ENCODE measurements around the gene NSRP1.
"Not testable (repeated sequence)": the region's sequence is repeated elsewhere in the genome, so short reads cannot be mapped to it uniquely, and the experiment has no call there.

Gene NSRP1, protein sequence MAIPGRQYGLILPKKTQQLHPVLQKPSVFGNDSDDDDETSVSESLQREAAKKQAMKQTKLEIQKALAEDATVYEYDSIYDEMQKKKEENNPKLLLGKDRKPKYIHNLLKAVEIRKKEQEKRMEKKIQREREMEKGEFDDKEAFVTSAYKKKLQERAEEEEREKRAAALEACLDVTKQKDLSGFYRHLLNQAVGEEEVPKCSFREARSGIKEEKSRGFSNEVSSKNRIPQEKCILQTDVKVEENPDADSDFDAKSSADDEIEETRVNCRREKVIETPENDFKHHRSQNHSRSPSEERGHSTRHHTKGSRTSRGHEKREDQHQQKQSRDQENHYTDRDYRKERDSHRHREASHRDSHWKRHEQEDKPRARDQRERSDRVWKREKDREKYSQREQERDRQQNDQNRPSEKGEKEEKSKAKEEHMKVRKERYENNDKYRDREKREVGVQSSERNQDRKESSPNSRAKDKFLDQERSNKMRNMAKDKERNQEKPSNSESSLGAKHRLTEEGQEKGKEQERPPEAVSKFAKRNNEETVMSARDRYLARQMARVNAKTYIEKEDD

GRCh38 chr17:30116661-30117551 is at the start of gene NSRP1:
NSRP1 (plus strand) TSS chr17:30116816; CDS start chr17:30116844, 28 bp downstream.
- DNase-seq (ENCODE audit: low read depth in 2 of 2, low spot score in 1 of 2) = peak; percentile 87 to 89

DNA sequence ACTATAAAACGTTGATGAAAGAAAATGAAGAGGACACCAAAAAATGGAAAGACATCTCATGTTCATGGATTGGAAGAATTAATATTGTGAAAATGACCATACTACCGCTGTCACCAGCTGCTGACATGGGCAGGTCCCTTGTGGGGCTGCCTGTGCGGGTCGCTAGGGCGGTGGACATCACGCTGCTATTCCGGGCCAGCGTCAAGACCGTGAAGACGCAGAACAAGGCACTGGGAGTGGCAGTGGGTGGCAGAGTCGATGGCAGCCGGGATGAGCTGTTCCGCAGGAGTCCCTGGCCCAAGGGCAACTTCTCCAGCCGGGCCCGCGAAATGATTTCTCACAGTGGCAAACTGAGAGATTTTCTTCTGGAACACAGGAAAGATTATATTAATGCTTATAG is 48.2 kb upstream of the NSRP1 start:
- DNase-seq (ENCODE audit: low read depth in 2 of 2, low spot score in 1 of 2) = no peak

- no peak for DNase-seq (ENCODE audit: low read depth in 2 of 2, low spot score in 1 of 2)
These were observed 42.4 kb upstream of the NSRP1 start for GRCh38 chr17:30074254-30074653.

DNA sequence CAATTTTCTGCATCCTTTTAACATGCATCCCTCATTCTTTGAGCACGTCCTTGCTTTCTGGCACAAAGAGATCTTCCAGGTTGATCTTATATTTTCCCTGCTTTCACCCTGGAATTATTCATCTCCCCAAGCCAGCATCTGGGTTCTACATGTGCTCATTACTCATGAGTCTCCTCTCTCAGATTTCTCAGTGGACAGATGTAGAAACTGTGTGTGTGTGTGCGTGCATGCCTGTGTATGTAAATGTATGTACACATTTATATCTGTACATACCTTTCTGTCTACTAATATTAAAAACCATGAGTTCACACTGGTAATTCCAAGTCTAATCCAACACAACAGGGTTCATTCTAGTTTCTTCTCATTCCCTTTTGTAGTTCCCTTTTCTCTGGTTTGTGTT is 41.9 kb upstream of the NSRP1 start:
- no peak for DNase-seq (ENCODE audit: low read depth in 2 of 2, low spot score in 1 of 2)

- DNase-seq (ENCODE audit: low read depth in 2 of 2, low spot score in 1 of 2) = no peak
These were observed 33.8 kb upstream of the NSRP1 start for GRCh38 chr17:30082773-30083172.

GRCh38 chr17:30084788-30085187 is 31.8 kb upstream of the NSRP1 start:
- no peak for DNase-seq (ENCODE audit: low read depth in 2 of 2, low spot score in 1 of 2)

DNA sequence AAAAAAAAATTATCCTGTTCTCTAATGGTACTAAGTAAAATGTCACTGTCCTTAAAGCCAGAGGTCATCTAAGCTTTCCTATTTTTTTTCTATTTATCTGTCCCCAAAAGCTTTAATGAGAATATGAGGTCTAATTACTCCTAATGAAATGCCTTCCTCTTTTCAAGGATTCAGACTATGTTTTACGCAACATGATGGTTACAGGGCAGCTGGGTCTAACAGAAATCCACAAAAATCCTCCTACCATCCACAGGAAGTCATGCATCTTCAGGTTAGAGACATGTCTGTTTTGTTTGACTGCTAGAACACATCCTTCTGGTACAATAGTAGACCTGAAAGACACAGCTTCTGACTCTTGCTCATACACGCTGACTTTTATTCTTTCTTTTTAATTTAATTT is 29.7 kb upstream of the NSRP1 start:
- DNase-seq (ENCODE audit: low read depth in 2 of 2, low spot score in 1 of 2) = no peak

DNA sequence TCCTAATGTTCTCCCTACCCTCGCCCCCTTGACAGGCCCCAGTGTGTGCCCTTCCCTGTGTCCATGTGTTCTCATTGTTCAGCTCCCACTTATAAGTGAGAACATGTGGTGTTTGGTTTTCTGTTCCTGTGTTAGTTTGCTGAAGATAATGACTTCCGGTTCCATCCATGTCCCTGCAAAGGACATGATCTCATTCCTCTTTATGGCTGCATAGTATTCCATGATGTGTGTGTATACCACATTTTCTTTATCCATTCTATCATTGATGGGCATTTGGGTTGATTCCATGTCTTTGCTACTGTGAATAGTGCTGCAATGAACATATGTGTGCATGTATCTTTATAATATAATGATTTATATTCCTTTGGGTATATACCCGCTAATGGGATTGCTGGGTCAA is 29.2 kb upstream of the NSRP1 start:
- DNase-seq (ENCODE audit: low read depth in 2 of 2, low spot score in 1 of 2) = not testable (repeated sequence)

GRCh38 chr17:30091121-30091670 is 25.4 kb upstream of the NSRP1 start:
- no peak for DNase-seq (ENCODE audit: low read depth in 2 of 2, low spot score in 1 of 2)

- DNase-seq (ENCODE audit: low read depth in 2 of 2, low spot score in 1 of 2) = no peak
These were observed 24.8 kb upstream of the NSRP1 start for GRCh38 chr17:30091771-30092170.

- no peak for DNase-seq (ENCODE audit: low read depth in 2 of 2, low spot score in 1 of 2)
These were observed 23.7 kb upstream of the NSRP1 start for GRCh38 chr17:30092886-30093285.

- DNase-seq (ENCODE audit: low read depth in 2 of 2, low spot score in 1 of 2) = peak in 1 of 2 donors; percentile 18
These were observed 23.0 kb upstream of the NSRP1 start for GRCh38 chr17:30093463-30094147.

GRCh38 chr17:30095507-30096244 is 20.9 kb upstream of the NSRP1 start:
- DNase-seq (ENCODE audit: low read depth in 2 of 2, low spot score in 1 of 2) = no peak

DNA sequence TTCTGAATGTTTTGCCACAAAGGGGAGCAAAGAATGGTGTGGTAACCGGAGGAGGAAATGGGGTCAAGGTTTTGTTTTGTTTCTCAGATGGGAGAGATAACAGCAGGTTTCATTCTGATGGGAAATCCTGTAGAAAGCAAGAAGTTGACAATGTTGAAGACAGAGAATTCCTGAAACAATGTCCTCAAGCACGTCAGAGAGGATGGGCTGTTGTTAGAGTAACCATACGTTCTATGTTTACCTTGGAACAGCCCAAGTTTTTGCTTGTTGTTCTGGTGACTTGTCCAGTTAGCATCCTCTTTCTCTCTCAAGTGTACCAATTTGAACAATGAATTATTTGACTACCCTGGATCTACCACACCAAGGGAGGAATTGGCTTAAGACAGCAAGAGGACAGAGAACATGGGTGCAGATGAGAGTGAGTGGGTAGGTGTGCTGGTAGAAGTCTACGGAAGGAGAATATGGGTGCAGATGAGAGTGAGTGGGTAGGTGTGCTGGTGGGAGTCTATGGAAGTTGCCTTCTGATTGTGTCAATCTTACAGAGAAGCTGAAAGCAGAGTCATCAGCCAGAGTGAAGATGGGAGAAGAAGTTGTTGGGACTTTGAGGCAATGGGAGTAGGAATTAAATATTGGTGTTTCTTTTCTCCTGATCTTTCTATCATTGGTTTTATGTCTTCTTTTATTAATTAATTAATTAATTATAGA is 14.8 kb upstream of the NSRP1 start:
- DNase-seq (ENCODE audit: low read depth in 2 of 2, low spot score in 1 of 2) = no peak

DNA sequence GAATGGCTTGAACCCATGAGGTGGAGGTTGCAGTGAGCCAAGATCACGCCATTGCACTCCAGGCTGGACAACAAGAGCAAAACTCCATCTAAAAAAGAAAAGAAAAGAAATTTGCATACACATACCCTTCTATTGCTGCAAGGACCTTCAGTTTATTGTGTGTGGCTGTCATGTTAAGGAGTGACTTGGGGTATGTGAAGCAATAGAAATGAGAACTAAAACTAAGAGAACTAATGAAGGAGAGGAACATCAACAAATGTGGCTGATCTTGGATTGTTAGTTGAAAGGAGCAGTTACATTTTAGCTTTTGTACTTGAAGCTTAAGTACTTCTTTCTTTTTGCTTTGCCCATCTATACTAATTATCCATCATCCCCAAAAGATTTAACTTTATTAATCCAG is 12.7 kb upstream of the NSRP1 start:
- DNase-seq (ENCODE audit: low read depth in 2 of 2, low spot score in 1 of 2) = no peak

DNA sequence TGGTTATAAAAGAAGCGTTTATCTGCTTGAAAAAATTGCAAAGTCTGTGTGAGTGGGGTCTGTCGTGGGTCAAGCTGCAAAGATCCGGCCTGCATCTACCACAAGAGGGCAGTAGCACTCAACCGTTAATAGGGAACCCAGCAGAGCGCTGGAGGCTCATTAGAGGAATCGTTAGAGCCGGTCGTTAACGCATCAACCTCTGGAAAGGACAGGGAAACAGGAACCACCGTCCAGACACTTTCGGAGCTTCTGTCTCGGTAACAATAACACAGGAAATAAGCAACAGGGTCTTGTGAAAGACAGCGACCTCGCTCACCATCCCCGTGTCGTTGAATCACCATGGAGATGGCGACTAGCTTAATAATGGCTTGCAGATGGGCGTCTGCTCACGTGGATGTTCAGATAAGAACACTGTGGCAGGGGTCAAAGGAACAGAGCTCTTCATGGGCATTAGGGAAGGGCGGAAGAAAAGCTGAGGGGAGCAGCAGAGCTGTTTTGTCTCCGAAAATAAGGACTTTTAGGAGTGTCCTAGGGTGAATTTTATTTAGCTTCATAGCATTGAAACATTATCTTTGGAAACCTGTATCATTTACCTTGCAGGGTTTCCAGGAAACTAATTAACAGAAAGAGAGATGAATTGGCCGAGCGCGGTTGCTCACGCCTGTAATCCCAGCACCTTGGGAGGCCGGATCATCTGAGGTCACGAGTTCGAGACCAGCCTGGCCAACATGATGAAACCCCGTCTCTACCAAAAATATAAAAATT is 11.9 kb upstream of the NSRP1 start:
- DNase-seq (ENCODE audit: low read depth in 2 of 2, low spot score in 1 of 2) = peak; percentile 50 to 56

DNA sequence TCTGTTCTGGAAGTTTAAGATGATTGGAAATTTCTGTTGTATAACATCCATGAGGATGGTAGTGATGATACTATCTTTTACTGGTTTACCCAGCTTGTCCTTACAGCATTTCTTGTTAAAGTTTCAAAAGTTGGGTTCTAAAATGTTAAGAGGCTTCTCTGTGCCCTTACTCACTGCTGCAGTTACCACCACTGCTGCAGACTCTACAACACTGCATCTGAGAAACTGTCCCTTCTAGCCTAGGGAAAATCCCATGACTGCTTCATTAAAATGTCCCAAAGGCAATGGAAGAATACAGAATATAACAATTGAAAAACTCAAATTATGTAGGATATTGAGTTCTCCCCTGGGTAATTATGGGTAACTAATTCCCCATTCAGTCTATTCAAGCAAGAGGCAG is 3.8 kb upstream of the NSRP1 start:
- DNase-seq (ENCODE audit: low read depth in 2 of 2, low spot score in 1 of 2) = no peak

DNA sequence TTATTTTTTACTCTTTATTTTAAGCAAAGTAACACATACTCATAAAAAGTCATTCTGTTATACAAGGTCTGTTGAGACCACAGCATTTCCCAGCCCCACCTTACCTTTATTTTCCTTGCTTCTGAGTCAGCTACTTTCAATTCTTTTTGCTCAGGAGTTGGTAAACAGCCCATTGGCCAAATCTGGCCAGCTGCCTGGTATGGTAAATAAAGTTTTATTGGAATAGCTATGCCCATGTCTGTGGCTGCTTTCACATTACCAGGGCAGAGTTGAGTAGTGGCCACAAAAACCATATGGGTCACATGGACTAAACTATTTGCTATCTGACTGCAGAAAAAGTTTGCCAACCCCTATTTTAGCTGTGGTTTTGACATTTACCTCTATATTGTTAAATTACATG is 3.4 kb upstream of the NSRP1 start:
- DNase-seq (ENCODE audit: low read depth in 2 of 2, low spot score in 1 of 2) = no peak

DNA sequence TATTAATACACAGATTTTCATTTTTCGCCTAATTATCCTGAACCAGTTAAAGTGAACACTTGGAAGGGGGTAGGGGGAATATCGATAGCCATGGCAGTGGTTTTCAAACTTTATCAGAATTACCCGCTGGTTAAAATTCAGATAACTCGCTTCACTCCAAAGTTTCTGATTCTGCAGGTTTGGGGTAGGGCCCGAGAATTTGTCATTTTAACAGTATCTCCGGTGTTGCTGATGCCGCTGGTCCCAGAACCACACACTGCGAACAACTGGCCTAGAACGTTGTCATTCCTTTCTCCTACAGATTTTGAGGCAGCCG is 313 bp upstream of the NSRP1 start:
- DNase-seq (ENCODE audit: low read depth in 2 of 2, low spot score in 1 of 2) = no peak
